G401.6 (cell line): ENCODE data around the gene CHORDC1.
"Not testable (repeated sequence)": the region's sequence is repeated elsewhere in the genome, so short reads cannot be mapped to it uniquely, and the experiment has no call there.

Source experiments
- FAIRE-seq: peaks from 2 replicates; lab custom pipeline; 2012; peaks lifted over from hg19 to GRCh38; lab: Jason Lieb, UNC

CHORDC1 gene

DNA sequence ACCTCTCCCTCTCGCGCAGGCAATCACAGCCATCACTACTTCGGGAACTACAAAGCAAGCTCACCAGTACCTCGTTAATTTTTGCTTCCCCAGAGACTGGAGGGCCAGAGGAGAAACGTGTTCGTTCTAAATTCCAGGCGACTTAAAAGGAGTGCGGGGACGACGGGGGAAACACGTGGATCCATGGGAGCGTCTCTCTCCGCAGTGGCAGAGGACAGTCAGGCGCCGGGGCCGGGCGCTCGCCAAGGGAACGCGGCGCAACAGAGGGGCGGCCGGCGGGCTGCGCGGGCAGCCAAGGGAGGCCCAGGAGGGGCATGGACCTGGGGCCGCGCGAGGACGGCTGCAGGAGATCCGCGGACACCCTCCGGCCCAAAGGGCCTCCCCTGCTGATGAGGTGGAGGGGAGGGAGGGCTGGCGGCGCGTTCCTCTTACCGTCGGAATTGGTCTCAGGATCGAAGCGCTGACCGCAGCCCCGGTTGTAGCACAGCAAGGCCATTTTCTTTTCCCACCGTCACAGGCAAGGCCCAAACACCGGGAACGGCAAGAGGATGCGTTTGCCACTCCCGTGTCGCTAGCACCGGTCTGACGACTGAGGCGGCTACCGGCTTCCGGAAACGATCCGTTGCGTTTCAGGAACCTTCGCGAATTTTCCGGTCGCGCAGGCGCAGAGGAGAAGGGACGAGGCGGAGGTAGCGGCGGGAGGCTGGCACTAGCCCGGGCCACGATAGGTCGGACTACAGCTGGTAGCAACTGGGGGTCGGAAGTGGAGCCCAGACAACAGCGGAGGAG is at the start of gene CHORDC1:
CHORDC1 (minus strand) TSS at position 591 of the 789 bp plus-strand sequence; CDS start at position 496, 95 bp downstream.
- FAIRE-seq, result peak; percentile 60

GRCh38 chr11:90257158-90257525 is 34.3 kb upstream of the CHORDC1 start:
- FAIRE-seq, result no peak

GRCh38 chr11:90256404-90257157 is 33.7 kb upstream of the CHORDC1 start:
- no peak for FAIRE-seq

DNA sequence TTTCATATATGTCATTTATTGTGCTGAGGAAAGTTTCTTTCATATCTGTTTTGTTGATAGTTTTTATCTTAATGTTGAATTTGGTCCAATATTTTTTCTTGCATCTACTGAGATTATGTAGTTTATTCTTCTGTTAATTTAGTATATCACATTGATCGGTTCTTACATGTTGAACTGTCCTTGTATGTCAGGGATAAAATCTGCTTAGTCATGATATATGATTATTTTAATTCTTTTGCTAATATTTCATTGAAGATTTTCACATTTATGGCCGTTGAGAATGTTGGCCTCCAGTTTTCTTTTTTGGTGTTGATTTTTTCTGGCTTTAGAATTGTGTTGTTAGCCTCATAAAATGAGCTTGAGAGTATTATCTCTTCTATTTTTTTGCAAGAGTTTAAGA is 31.2 kb upstream of the CHORDC1 start:
- no peak for FAIRE-seq

DNA sequence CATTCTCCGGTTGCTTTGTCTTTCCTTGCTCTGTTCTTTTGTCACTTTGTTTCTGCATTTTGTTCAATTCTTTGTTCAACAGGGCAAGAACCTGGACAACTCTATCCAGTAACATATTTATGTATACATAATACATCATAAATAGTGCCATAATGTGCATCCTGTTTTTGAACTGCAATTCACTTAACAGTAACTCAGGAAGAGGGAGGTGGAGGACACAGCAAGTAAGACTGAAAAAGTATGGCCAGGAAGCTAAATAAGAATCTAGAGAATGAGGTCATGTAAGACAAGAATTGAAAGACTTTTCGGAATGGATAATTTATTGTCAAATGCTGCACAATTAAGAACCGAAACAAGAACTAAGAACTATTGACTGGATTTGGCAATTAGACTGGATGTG is 29.2 kb upstream of the CHORDC1 start:
- FAIRE-seq, result no peak

DNA sequence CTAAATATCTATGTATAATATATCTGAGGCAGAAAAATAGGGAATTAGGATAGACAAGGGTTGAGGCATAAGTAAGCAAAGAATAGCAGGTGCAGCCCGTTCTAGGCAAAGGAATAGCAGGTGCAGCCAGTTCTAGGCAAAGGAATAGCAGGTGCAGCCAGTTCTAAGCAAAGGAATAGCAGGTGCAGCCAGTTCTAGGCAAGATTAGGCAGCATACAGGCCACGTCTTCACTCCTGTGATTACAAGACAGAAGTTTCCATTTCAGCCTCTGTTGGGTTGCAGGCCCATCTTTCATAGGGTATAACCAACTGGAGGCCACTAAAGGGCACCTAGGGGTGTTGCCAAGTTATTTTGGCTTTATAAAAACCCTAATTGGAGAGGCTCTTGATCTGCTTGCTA is 28.8 kb upstream of the CHORDC1 start:
- no peak for FAIRE-seq

DNA sequence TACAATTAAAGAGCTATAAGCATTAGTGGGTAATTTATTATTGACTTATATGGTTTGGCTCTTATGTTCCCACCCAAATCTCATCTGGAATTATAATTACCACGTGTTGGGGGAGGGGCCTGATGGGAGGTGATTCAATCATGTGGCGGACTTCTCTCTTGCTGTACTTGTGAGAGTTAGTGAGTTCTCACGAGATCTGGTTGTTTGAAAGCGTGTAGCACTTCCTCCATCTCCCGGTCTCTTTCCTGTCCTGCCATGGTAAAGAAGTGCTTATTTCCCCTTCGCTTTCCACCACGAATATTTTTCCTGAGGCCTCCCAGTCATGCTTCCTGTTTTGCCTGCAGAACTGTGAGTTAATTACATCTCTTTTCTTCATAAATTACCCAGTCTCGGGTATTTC is 28.1 kb upstream of the CHORDC1 start:
- no peak for FAIRE-seq

DNA sequence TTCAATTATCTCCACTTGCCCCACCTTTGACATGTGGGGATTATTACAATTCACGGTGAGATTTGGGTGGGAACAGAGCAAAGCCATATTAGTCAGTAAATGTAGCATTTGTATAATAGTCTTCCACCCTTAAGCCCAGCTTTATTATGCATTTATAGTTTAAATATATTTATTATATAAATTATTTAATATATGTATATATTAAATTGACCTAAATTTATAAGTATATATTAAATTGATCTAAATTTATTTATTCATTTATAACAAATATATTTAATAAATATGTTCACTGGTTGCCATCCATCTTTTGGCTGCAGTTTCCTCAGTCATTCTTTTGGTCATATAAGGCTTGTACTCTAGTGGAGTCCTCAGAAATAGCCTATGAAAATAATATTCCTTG is 23.6 kb upstream of the CHORDC1 start:
- FAIRE-seq, result peak; percentile 56

DNA sequence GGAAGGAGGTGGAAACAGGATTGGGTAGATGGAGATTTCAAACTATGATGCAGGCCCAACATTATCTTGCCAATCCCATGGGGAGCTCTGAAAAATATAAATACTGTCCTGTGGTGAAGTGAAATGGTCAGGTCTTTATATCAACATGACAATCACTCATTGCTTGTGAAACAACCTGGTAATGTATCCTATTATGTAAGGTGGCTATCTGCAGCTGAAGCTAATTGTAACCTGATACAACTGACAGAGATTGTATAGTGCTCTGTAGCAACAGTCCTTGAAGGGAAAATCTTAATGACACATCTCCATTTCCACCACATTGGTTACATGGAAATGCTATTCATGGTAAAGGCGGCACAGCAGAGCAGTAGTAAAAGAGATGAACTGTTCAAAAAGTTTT is 20.7 kb upstream of the CHORDC1 start:
- no peak for FAIRE-seq

- FAIRE-seq, result no peak
Measured at GRCh38 chr11:90242894-90243416, 20.1 kb upstream of the CHORDC1 start.

DNA sequence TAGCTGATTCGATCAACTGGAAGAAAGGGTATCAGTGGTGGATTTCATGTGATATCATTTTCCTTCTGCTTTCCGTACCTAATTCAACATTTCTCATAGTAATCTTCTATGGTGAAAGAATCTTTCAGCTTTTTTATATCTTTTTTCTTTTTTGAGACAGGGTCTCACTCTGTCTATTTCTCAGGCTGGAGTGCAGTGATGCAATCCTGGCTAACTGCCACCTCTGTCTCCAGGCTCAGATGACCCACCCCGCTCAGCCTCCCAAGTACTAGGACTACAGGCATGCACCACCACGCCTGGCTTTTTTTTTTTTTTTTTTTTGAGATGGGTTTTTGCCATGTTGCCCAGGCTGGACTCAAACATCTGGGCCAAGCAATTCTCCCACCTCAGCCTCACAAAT is 18.6 kb upstream of the CHORDC1 start:
- FAIRE-seq, result no peak

DNA sequence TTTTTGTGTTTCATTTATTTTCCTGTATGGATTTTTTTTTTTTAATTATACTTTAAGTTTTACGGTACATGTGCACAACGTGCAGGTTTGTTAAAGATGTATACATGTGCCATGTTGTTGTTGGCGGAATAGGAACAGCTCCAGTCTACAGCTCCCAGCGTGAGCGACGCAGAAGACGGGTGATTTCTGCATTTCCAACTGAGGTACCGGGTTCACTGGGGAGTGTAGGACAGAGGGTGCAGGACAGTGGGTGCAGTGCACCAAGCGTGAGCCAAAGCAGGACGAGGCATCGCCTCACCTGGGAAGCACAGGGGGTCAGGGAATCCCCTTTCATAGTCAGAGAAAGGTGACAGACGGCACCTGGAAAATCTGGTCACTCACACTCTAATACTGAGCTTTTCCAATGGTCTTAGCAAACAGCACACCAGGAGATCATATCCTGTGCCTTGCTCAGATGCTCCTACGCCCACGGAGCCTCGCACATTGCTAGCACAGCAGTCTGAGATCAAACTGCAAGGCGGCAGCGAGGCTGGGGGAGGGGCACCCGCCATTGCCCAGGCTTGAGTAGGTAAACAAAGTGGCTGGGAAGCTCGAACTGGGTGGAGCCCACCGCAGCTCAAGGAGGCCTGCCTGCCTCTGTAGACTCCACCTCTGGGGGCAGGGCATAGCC is 17.3 kb upstream of the CHORDC1 start:
- FAIRE-seq, result not testable (repeated sequence)

DNA sequence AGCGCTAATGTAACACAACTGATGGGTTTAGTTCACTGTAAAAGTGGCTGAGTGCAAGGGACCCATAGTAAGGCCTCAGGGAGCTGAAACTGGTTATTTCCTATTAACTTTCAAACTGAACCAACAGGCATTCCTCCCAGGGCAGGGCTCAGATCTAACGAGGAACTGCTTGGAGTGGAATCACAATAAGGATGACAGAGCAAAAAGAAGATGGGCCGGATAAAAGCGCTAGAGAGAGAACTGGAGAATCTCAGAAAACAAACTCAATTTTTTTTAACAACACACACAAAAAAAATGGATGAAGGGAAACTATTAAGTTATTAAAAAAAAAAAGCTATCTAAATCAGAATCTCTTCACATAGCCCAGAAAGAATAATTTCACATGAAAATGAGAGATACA is 14.2 kb upstream of the CHORDC1 start:
- no peak for FAIRE-seq

GRCh38 chr11:90235526-90235925 is 12.7 kb upstream of the CHORDC1 start:
- no peak for FAIRE-seq

GRCh38 chr11:90234977-90235376 is 12.1 kb upstream of the CHORDC1 start:
- no peak for FAIRE-seq

DNA sequence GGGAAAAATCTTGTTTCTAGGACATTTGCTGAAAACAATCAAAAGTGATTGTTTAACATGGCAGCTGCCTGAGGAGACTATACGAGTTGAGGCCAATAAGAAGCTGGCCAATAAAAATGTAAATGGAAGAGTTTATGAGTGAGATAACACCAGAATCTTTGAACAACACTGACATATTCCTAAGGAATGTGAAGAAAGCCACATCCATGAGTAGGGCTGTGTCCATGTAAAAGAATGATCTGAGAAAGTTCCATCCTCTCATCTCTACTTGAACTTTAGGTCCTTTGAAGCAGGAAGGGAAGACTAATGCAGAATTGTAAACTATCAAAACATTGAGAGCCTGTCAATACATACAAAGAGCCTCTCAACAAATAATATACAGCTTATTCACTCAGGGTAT is 6.9 kb upstream of the CHORDC1 start:
- FAIRE-seq, result no peak

DNA sequence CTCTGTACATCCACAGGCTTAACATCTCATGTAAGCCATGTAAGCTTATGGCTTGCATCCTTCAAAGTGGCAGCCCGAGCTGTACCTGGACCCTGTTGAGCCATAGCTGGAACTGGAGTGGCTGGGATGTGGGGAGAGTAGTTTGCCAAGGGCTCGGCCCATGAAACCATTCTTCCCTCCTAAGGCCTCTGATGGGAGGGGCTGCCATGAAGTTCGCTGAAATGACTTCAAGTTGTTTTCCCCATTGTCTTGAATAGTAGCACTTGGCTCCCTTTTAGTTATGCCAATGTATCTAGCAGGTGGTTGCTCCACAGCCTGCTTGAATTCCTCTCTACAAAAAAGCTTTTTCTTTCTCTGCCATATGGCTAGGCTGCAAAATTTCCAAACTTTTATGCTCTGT is 5.2 kb upstream of the CHORDC1 start:
- FAIRE-seq, result no peak

DNA sequence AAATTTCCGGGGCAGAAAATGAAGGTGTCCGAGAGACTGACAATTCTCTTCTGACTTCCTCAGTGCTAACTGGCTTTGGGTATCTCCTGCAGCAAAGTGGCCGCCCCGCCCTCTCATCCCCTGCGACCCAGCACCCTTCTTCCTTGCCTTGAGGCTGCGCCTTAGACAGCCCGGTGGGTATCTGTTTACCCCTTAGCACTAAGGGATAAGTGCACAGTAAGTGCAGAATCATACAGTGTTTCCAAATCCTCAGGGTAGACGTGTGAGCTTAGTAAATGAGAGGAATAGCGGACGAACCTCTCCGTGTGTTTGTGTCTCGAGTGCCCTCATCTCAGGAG is 368 bp upstream of the CHORDC1 start:
- no peak for FAIRE-seq

GRCh38 chr11:90221803-90222458 is 918 bp downstream of the CHORDC1 start:
- FAIRE-seq, result no peak

DNA sequence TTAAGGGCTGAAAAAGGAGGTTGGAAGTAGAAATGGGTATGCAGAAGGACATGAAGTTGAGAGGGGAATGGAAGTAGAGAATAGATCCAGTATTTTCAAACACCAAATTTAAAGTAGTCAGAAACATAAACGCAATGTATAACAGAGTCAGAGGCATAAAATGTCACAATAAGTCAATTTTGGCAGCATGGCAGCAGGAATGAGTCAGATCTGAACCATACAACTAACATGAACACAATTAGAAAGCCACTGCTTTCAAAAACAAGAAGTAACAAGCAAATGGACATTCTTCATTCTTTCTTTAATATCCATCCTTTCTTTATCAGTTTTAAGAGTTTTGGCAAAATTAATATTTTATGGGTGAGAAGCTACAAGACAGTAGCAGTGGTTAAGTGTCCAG is 2.5 kb downstream of the CHORDC1 start:
- no peak for FAIRE-seq

DNA sequence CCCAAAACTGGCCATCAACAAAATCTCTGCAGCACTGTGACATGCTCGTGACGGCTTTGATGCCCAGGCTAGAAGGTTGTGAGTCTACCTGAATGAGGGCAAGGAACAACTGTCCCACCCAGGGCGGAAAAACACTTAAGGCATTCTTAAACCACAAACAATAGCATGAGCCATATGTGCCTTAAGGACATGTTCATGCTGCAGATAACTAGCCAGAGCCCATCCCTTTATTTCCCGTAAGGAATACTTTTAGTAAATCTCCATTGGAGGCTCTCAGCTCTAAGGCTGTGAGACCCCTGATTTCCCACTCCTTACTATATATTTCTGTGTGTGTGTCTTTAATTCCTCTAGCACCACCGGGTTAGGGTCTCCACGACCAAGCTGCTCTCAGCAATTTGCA is 3.4 kb downstream of the CHORDC1 start:
- no peak for FAIRE-seq

DNA sequence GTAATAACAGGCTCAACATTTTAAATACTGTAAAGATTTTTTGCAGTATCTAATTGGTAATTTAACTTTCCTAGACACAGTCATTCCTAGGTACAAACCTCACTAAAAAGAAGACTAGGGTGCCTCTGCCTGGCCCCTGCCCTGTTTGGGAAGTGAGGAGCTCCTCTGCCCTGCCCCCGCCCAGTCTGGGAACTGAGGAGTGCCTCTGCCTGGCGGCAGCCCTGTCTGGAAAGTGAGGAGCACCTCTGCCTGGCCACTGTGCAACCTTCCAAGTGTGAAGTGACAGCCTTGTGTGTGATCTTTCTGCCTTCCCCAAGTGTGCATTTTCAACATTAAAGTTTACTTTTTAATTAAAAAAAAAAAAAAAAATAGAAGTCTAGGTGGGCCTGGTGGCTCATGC is 4.2 kb downstream of the CHORDC1 start:
- FAIRE-seq, result no peak

DNA sequence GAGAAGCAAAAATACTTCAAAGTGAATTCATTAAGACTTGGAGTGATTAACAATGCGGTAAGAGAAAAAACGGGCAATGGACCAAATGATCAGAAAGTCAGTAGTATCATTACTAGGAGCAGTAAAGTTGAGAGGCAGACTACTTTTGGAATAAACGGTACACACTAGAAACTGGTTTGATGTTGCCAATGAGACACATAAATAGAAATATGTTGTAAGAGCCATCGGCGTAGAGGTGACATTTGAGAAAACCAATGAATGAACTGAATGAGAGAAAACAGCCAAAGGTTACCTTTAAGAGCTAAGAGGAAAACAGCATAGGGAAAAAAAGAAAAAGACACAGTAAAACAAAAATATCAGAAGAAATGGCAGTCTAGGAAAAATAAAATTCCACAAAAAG is 6.2 kb downstream of the CHORDC1 start:
- FAIRE-seq, result no peak
